Neuron (in vitro differentiated cells): Measurements from ENCODE around the gene ISLR2.
A peak's percentile ranks its signal among the peaks of the same experiment; 100 is the strongest.

Experiments
- H2AFZ ChIP-seq: one replicate; pipeline ENCODE4 v1.6.1; 2013; ENCODE audit warnings: low read depth, mild to moderate bottlenecking, inconsistent platforms, low read length, moderate library complexity
- H3K27me3 ChIP-seq: one replicate; pipeline ENCODE4 v1.6.1; 2013; ENCODE audit warnings: low read length; ENCODE audit not compliant: insufficient read depth
- H3K36me3 ChIP-seq: one replicate; pipeline ENCODE4 v1.6.1; 2013; ENCODE audit warnings: low read length; ENCODE audit not compliant: insufficient read depth
- H3K4me1 ChIP-seq: one replicate; pipeline ENCODE4 v1.6.1; 2013; ENCODE audit warnings: low read length; ENCODE audit not compliant: insufficient read depth
- H3K4me3 ChIP-seq: 2 replicates; pipeline ENCODE4 v1.5.1; 2013; ENCODE audit warnings: mild to moderate bottlenecking, low read length, moderate library complexity
- H3K9me3 ChIP-seq: one replicate; pipeline ENCODE4 v1.6.1; 2013; ENCODE audit warnings: low read length

ISLR2 gene

DNA sequence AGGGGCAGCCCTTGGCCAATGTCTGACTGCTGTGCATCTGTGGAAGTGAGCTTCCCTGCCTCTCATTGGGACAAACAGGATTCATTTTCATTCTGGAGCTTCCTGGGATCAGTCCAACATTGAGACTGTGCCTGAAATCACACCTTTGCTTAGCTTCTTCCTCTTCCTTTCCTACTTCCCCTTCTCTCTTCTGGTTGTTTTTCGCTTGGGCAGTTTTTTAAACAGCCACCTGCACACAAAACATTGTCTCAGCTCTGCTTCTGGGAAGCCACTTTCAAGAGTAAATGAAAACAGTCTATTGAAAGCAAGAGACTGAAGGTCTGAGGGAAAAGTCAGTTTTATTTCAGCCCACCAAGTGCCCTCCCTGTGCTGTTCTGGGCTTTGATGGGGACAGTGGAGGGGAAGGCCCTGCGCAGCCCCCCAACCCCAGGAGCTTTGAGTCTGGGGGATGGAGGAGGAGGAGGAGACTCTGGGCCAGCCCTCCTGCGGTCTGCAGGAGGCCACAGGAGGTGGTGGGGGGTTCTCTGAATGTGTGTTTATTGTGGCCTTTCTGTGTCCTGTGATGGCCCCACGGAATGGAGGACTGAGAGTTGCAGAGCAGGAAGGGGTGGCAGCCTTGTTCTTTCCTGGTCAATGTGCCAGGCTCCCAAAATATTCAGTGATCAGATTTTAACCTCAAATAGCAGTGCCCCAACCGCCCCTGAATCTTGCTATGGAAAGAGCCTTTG, 7.8 kb upstream of the ISLR2 start:
- Histone ChIP-seq H3K4me3 (no peak overlapping the region), H2AFZ (no peak overlapping the region), H3K4me1 (peaks cover 6% of the 10 kb centered on the region), H3K27me3 (peaks cover 8% of the 10 kb centered on the region), H3K36me3 (no peaks in the 10 kb centered on the region), H3K9me3 (no peaks in the 10 kb centered on the region)

GRCh38 chr15:74123131-74123429, 7.3 kb upstream of the ISLR2 start:
- Histone ChIP-seq H3K4me3 (no peak overlapping the region), H3K36me3 (no peaks in the 10 kb centered on the region), H2AFZ (no peak overlapping the region), H3K4me1 (peaks cover 11% of the 10 kb centered on the region), H3K9me3 (no peaks in the 10 kb centered on the region), H3K27me3 (peaks cover 12% of the 10 kb centered on the region)

GRCh38 chr15:74123658-74124057, 6.7 kb upstream of the ISLR2 start:
- H3K4me1 ChIP-seq = peaks cover 12% of the 10 kb centered on the region
- no peak overlapping the region for H2AFZ ChIP-seq
- H3K9me3 ChIP-seq = no peaks in the 10 kb centered on the region
- no peak overlapping the region for H3K4me3 ChIP-seq
- H3K36me3 ChIP-seq = no peaks in the 10 kb centered on the region
- peaks cover 18% of the 10 kb centered on the region for H3K27me3 ChIP-seq

DNA sequence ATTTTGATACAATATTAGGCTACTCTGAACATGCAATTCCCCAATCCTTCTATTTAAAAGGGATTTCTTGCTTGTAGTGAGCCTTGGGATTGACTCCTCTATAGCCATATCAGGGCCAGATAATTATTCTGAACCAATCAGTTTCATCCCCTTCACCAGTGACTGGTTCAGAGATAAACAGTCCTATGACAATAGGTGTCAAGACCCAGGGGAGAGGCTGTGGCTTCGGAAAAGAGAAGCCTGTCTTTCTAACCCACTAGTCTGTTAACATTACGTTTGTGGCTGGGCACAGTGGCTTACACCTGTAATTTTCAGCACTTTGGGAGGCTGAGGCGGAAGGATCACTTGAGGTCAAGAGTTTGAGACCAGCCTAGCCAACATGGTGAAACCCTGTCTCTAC, 6.2 kb upstream of the ISLR2 start:
- H3K4me1 ChIP-seq = peaks cover 17% of the 10 kb centered on the region

GRCh38 chr15:74124759-74125158, 5.6 kb upstream of the ISLR2 start:
- Histone ChIP-seq H2AFZ (no peak overlapping the region), H3K9me3 (no peaks in the 10 kb centered on the region), H3K27me3 (peaks cover 29% of the 10 kb centered on the region), H3K4me1 (peaks cover 22% of the 10 kb centered on the region), H3K36me3 (no peaks in the 10 kb centered on the region), H3K4me3 (no peak overlapping the region)

More for the DNA sequence above, 6.2 kb upstream of the ISLR2 start:
- no peaks in the 10 kb centered on the region for H3K36me3 ChIP-seq
- H2AFZ ChIP-seq = no peak overlapping the region
- H3K4me3 ChIP-seq = no peak overlapping the region
- H3K9me3 ChIP-seq = no peaks in the 10 kb centered on the region
- peaks cover 23% of the 10 kb centered on the region for H3K27me3 ChIP-seq

GRCh38 chr15:74127255-74127953, 3.0 kb upstream of the ISLR2 start:
- Histone ChIP-seq H3K27me3 (peaks cover 47% of the 10 kb centered on the region), H3K36me3 (no peaks in the 10 kb centered on the region), H3K4me3 (peak overlapping the region; percentile 41), H2AFZ (peak overlapping the region; percentile 54), H3K9me3 (peaks cover 1% of the 10 kb centered on the region), H3K4me1 (peaks cover 32% of the 10 kb centered on the region)

DNA sequence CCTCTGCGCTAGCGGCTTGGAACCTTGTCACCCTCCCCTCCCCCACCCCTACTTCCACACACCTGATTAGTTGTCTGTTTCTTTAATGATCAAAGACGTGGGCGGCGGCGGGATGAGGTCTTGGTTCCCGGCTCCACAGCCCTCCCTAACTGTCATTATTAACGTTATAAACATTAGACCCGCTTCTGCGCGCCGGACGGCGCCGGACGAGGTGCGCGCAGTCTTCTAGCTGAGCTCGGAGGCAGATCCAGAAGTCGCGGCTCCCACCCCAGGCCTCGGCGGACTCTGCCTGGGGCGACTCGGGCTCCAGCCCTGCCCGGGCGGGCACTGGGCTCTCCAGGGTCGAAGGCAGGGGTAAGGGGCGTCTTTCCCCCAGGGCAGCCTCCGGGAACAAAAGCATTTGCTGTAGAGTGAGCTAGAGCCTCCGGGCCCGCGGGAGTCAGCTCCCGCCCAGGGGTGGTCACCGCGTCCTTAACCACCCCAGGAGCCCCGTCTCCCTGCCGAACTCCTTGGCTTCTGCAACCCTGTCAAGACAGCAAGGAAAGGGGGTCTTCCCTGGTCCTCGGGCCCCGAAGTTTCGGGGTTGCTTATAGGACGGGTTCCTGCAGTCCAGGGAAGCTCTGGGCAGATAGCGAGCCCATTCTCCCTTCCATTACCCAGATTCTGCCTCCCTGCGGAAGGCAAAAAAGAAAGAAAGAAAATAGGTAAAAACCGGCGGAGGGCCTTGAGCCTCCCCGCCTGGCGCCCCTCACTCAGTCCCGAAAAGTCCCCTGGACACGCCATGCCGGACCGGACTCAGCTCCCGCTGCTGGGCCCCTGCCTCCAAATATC, 2.2 kb upstream of the ISLR2 start:
- peak overlapping the region; percentile 54 for H2AFZ ChIP-seq
- H3K4me3 ChIP-seq = peak overlapping the region; percentile 41
- H3K27me3 ChIP-seq = peaks cover 53% of the 10 kb centered on the region
- H3K4me1 ChIP-seq = peaks cover 26% of the 10 kb centered on the region
- H3K36me3 ChIP-seq = no peaks in the 10 kb centered on the region
- H3K9me3 ChIP-seq = peaks cover 9% of the 10 kb centered on the region

- Histone ChIP-seq H3K4me3 (peak overlapping the region; percentile 41), H3K4me1 (peaks cover 26% of the 10 kb centered on the region), H3K9me3 (peaks cover 14% of the 10 kb centered on the region), H3K27me3 (peaks cover 61% of the 10 kb centered on the region), H3K36me3 (no peaks in the 10 kb centered on the region), H2AFZ (peak overlapping the region; percentile 8)
These were observed 1.4 kb upstream of the ISLR2 start for GRCh38 chr15:74128785-74129585.

GRCh38 chr15:74129586-74130154, 716 bp upstream of the ISLR2 start:
- H2AFZ ChIP-seq = peak overlapping the region; percentile 8
- peaks cover 67% of the 10 kb centered on the region for H3K27me3 ChIP-seq
- no peaks in the 10 kb centered on the region for H3K36me3 ChIP-seq
- peaks cover 14% of the 10 kb centered on the region for H3K9me3 ChIP-seq
- peaks cover 26% of the 10 kb centered on the region for H3K4me1 ChIP-seq
- H3K4me3 ChIP-seq = peak overlapping the region; percentile 41

DNA sequence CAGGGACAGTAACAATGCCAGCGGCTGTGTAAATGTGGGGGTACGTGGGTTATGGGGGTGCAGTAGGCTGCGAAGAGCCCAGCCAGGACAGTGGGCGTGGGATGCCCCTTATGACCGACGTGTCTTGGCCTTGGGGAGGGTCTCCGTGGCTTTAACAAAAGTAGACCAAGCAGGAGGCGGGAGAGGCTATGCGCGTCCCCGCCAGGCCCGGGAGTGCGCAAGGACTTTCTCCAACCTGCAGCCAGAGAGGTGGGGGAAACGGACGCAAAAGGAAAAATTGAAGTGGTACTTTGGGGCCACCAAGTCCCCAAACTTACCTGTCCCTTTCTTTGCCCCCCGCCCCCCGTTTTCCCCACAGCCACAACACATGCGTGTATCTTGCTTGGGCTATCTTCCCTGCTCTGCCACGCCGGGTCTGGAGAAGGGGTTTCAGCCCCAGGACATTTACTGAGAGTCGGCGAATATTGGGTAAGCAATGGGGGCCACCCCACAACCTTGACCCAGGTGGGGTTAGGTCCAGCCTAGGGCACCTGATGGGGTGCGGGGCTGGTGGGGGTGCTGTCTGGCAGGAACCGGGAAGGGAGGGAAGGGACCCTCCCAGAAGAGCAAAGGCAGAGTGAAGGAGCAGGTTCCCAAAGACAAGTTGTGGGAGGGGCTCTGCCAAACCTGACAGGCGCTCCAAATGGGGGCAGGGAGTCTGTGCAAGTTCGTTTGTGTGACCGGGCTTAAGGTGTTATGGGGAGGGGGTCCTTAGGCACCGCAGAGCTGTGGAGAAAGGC, 652 bp downstream of the ISLR2 start:
- H3K4me3 ChIP-seq = peak overlapping the region; percentile 4
- peaks cover 73% of the 10 kb centered on the region for H3K27me3 ChIP-seq
- H2AFZ ChIP-seq = no peak overlapping the region
- H3K9me3 ChIP-seq = peaks cover 14% of the 10 kb centered on the region
- H3K4me1 ChIP-seq = peaks cover 26% of the 10 kb centered on the region
- no peaks in the 10 kb centered on the region for H3K36me3 ChIP-seq

DNA sequence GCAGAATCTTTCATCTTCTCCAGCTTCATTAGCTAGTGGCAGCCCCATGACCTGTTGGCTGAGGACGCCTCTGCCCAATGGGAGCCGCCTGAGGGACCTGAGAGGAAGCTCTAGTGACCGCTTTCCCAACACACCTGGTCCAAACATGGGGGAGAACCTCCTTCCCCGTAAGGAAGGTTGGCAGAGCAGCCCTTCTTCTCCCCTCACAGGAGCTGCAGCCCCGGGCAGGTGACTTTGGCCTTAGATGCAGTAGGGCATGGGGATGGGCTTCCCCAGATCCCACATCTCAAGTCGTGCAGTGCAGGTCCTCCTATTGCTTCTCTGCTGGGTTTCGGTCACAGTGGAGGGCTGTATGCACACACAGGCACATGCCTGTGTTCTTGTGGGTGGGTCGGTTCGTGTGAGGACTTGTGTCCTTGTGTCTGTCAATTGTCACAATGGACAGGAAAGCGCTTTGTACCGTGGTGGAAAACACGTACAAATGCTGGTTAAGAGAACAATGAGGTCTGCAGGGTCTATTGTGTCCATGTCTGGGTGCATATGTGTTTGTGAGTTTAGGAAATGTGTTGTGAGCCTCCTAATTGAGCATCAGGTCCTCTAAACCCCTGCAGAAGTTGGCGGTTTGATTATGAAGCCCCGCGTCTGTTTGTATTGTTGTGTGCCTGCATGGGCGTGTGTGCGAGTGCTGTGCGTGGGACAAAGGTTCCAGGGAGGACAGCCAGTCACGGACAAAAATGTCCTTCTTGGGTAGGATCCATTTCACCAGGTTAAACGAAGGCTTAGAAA, 1.4 kb downstream of the ISLR2 start:
- Histone ChIP-seq H2AFZ (no peak overlapping the region), H3K36me3 (no peaks in the 10 kb centered on the region), H3K4me1 (peaks cover 30% of the 10 kb centered on the region), H3K4me3 (no peak overlapping the region), H3K9me3 (peaks cover 14% of the 10 kb centered on the region), H3K27me3 (peaks cover 75% of the 10 kb centered on the region)
